GM10266 (cell line): ENCODE data around the gene OXA1L.
"Not testable (repeated sequence)": the region's sequence is repeated elsewhere in the genome, so short reads cannot be mapped to it uniquely, and the experiment has no call there.

Source experiments
- DNase-seq: peaks from one replicate; pipeline ENCODE4 v3.0.0; 2012; ENCODE audit errors: extremely low spot score
- CTCF ChIP-seq: IDR thresholded peaks from 2 replicates; pipeline ENCODE4 v1.5.1; 2012; ENCODE audit warnings: mild to moderate bottlenecking, low read depth; ENCODE audit not compliant: control insufficient read depth, insufficient read depth; ENCODE audit errors: missing control alignments

The OXA1L gene

GRCh38 chr14:22802860-22803686, 36.6 kb downstream of the OXA1L start:
- DNase-seq, result no peak
- TF ChIP-seq CTCF, result no peak

GRCh38 chr14:22803687-22803974, 37.1 kb downstream of the OXA1L start:
- TF ChIP-seq CTCF, result no peak
- no peak for DNase-seq

GRCh38 chr14:22805235-22805634, 38.7 kb downstream of the OXA1L start:
- DNase-seq, result not testable (repeated sequence)

GRCh38 chr14:22807432-22808087, 41.1 kb downstream of the OXA1L start:
- DNase-seq, result no peak
- no peak for TF ChIP-seq CTCF

GRCh38 chr14:22808388-22809209, 42.1 kb downstream of the OXA1L start:
- no peak for DNase-seq
- TF ChIP-seq CTCF, result no peak

GRCh38 chr14:22811722-22812121, 45.2 kb downstream of the OXA1L start:
- no peak for DNase-seq
- TF ChIP-seq CTCF, result no peak

GRCh38 chr14:22812744-22813143, 46.3 kb downstream of the OXA1L start:
- no peak for TF ChIP-seq CTCF

More at GRCh38 chr14:22812744-22813143, 46.3 kb downstream of the OXA1L start:
- no peak for DNase-seq
